ENCODE data around the gene NOS1AP. TPM values are rescaled to one million over a fixed set of nuclear protein-coding genes. Genes with fewer than 3 reads are reported as not detected.

The NOS1AP gene
- total RNA-seq, 1 donor from 2014 or later = 4.5 TPM

- DNase-seq (ENCODE audit: low spot score) = no peak
- no peak for TF ChIP-seq CTCF (IDR thresholded peaks at IDR 0.05)
- Mint-ChIP-seq H3K4me1 (ENCODE audit: low read depth) (peaks cover 22% of the 10 kb centered on the region), H3K4me3 (ENCODE audit: unreplicated experiment) (no peak overlapping the region), H3K9me3 (ENCODE audit: low read depth) (no peaks in the 10 kb centered on the region), H3K36me3 (ENCODE audit: low read depth) (no peaks in the 10 kb centered on the region), H3K27me3 (ENCODE audit: low read depth) (no peaks in the 10 kb centered on the region), H3K27ac (ENCODE audit: unreplicated experiment) (no peak overlapping the region)
Observed at GRCh38 chr1:162135271-162135775, 65.8 kb downstream of the NOS1AP start.

- no peak for TF ChIP-seq CTCF (IDR thresholded peaks at IDR 0.05)
- Mint-ChIP-seq H3K27me3 (ENCODE audit: low read depth) (no peaks in the 10 kb centered on the region), H3K9me3 (ENCODE audit: low read depth) (no peaks in the 10 kb centered on the region), H3K27ac (ENCODE audit: unreplicated experiment) (peak overlapping the region; percentile 57), H3K36me3 (ENCODE audit: low read depth) (no peaks in the 10 kb centered on the region), H3K4me1 (ENCODE audit: low read depth) (peaks cover 22% of the 10 kb centered on the region), H3K4me3 (ENCODE audit: unreplicated experiment) (no peak overlapping the region)
- DNase-seq (ENCODE audit: low spot score) = no peak
Observed at GRCh38 chr1:162136760-162137159, 67.3 kb downstream of the NOS1AP start.

GRCh38 chr1:162137179-162137960 lies 67.9 kb downstream of the NOS1AP start:
- Mint-ChIP-seq H3K4me3 (ENCODE audit: unreplicated experiment) (no peak overlapping the region), H3K27me3 (ENCODE audit: low read depth) (no peaks in the 10 kb centered on the region), H3K36me3 (ENCODE audit: low read depth) (no peaks in the 10 kb centered on the region), H3K9me3 (ENCODE audit: low read depth) (no peaks in the 10 kb centered on the region), H3K4me1 (ENCODE audit: low read depth) (peaks cover 22% of the 10 kb centered on the region), H3K27ac (ENCODE audit: unreplicated experiment) (peak overlapping the region; percentile 57)
- no peak for DNase-seq (ENCODE audit: low spot score)
- TF ChIP-seq CTCF (IDR thresholded peaks at IDR 0.05) = no peak

- H3K27ac Mint-ChIP-seq (ENCODE audit: unreplicated experiment) = no peak overlapping the region
- H3K27me3 Mint-ChIP-seq (ENCODE audit: low read depth) = no peaks in the 10 kb centered on the region
- no peak for DNase-seq (ENCODE audit: low spot score)
- H3K9me3 Mint-ChIP-seq (ENCODE audit: low read depth) = no peaks in the 10 kb centered on the region
- TF ChIP-seq CTCF (IDR thresholded peaks at IDR 0.05) = no peak
- peaks cover 22% of the 10 kb centered on the region for H3K4me1 Mint-ChIP-seq (ENCODE audit: low read depth)
- H3K4me3 Mint-ChIP-seq (ENCODE audit: unreplicated experiment) = no peak overlapping the region
- no peaks in the 10 kb centered on the region for H3K36me3 Mint-ChIP-seq (ENCODE audit: low read depth)
Observed at GRCh38 chr1:162138112-162138511, 68.6 kb downstream of the NOS1AP start.

- peaks cover 20% of the 10 kb centered on the region for H3K4me1 Mint-ChIP-seq (ENCODE audit: low read depth)
Observed at GRCh38 chr1:162138599-162139181, 69.2 kb downstream of the NOS1AP start.

More at GRCh38 chr1:162138599-162139181, 69.2 kb downstream of the NOS1AP start:
- Mint-ChIP-seq H3K36me3 (ENCODE audit: low read depth) (no peaks in the 10 kb centered on the region), H3K9me3 (ENCODE audit: low read depth) (no peaks in the 10 kb centered on the region), H3K27me3 (ENCODE audit: low read depth) (no peaks in the 10 kb centered on the region), H3K4me3 (ENCODE audit: unreplicated experiment) (no peak overlapping the region), H3K27ac (ENCODE audit: unreplicated experiment) (no peak overlapping the region)
- no peak for DNase-seq (ENCODE audit: low spot score)
- TF ChIP-seq CTCF (IDR thresholded peaks at IDR 0.05) = no peak
